Thyroid gland (tissue), 4 donors: ENCODE data around the gene TBL1XR1.

Source experiments
- POLR2A ChIP-seq, 2 donors: fragments of 450-650 bp; IDR thresholded peaks; one replicate each; pipeline ENCODE4 v1.6.1; 2017; ENCODE audit warnings: antibody characterized with exemption in 2 of 2, mild to moderate bottlenecking in 2 of 2, moderate library complexity in 1 of 2
- TF ChIP-seq, protein P1 (sequence below), 6 experiments: fragments of 200-600 bp in 3 of 6; fragments of 450-650 bp in 3 of 6; sonication (generic) in 3 of 6; IDR thresholded peaks; one replicate each; pipeline ENCODE4 v1.5.1; 2016 to 2019; ENCODE audit warnings: antibody characterized with exemption in 6 of 6, mild to moderate bottlenecking in 2 of 6, inconsistent platforms in 1 of 6, moderate library complexity in 1 of 6

DNA sequence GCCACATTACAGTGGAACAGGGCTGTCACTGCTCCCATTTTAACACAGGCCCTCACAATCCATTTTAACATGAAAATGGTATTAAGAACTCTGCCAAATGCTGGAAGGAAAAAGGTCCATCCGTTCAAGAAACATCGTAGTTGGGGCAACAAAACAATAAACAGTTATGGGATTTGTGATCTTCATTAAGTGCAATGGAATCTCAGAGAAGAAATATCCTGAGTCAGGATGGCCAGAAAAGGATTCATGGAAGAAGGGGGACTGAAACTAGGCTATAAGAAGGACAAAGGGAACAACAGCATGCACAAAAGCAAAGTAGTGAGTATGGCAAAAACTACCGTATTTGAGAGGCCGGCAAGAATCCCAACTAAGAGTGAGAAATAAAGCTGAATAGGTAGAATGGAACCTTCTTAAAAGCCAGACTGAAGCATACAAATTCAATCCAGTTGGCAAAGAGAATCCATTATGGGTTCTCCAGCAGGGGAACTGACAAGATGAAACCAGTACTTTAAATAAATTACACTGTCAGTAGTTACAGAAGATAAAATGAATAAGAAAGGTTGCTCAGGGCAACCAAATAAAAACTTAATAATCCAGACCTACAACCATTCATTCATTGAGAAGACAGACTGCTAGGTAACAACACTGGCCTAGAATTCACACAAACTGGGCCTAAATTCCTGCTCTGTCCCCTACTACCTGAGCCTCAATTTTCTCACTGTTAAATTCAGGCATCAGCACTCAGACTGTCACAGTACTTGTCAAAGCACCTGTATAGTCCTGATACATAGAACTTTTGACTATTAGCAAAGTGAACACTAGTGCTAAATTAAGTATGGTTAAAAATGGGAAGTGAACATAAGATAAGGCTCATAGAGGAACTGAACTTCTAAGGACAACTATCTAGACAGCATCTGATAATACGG, 6.3 kb downstream of the TBL1XR1 start:
- no peak for TF ChIP-seq POLR2A (IDR thresholded peaks at IDR 0.05)
- TF ChIP-seq, protein P1, sequence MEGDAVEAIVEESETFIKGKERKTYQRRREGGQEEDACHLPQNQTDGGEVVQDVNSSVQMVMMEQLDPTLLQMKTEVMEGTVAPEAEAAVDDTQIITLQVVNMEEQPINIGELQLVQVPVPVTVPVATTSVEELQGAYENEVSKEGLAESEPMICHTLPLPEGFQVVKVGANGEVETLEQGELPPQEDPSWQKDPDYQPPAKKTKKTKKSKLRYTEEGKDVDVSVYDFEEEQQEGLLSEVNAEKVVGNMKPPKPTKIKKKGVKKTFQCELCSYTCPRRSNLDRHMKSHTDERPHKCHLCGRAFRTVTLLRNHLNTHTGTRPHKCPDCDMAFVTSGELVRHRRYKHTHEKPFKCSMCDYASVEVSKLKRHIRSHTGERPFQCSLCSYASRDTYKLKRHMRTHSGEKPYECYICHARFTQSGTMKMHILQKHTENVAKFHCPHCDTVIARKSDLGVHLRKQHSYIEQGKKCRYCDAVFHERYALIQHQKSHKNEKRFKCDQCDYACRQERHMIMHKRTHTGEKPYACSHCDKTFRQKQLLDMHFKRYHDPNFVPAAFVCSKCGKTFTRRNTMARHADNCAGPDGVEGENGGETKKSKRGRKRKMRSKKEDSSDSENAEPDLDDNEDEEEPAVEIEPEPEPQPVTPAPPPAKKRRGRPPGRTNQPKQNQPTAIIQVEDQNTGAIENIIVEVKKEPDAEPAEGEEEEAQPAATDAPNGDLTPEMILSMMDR (IDR thresholded peaks at IDR 0.05) = no peak
